ENCODE measurements around the gene DMP1.
"Not testable (repeated sequence)": the region's sequence is repeated elsewhere in the genome, so short reads cannot be mapped to it uniquely, and the experiment has no call there.

The DMP1 gene

GRCh38 chr4:87677731-87678130 is 27.7 kb downstream of the DMP1 start:
- H3K27ac ChIP-seq (ENCODE audit: low read depth, low read length), result peak overlapping the region; percentile 19
- no peaks in the 10 kb centered on the region for H3K27me3 ChIP-seq (ENCODE audit: control insufficient read depth in 5 of 5, insufficient read depth in 4 of 5, low read length in 5 of 5)
- H3K4me3 ChIP-seq (ENCODE audit: low read depth in 1 of 5, low read length in 5 of 5), result no peak overlapping the region
- H3K4me1 ChIP-seq (ENCODE audit: control insufficient read depth in 5 of 5, insufficient read depth in 5 of 5, low read length in 5 of 5), result peaks cover 0 to 10% (median 5%) of the 10 kb centered on the region in 5 donors
- H3K9me3 ChIP-seq (ENCODE audit: control insufficient read depth in 5 of 5, low read length in 5 of 5), result peaks cover 0 to 4% (median 0%) of the 10 kb centered on the region in 5 donors
- no peaks in the 10 kb centered on the region for H3K36me3 ChIP-seq (ENCODE audit: control insufficient read depth in 5 of 5, insufficient read depth in 5 of 5, low read length in 5 of 5)
- H3K9ac ChIP-seq (ENCODE audit: low read length in 5 of 5), result no peak overlapping the region

- H3K27me3 ChIP-seq (ENCODE audit: control insufficient read depth in 5 of 5, insufficient read depth in 4 of 5, low read length in 5 of 5), result no peaks in the 10 kb centered on the region
- peaks cover 0 to 10% (median 5%) of the 10 kb centered on the region in 5 donors for H3K4me1 ChIP-seq (ENCODE audit: control insufficient read depth in 5 of 5, insufficient read depth in 5 of 5, low read length in 5 of 5)
- H3K9ac ChIP-seq (ENCODE audit: low read length in 5 of 5), result no peak overlapping the region
- no peak overlapping the region for H3K4me3 ChIP-seq (ENCODE audit: low read depth in 1 of 5, low read length in 5 of 5)
- H3K36me3 ChIP-seq (ENCODE audit: control insufficient read depth in 5 of 5, insufficient read depth in 5 of 5, low read length in 5 of 5), result no peaks in the 10 kb centered on the region
- no peaks in the 10 kb centered on the region for H3K9me3 ChIP-seq (ENCODE audit: control insufficient read depth in 5 of 5, low read length in 5 of 5)
- H3K27ac ChIP-seq (ENCODE audit: low read depth, low read length), result no peak overlapping the region
Measured at GRCh38 chr4:87679449-87680169, 29.5 kb downstream of the DMP1 start.

GRCh38 chr4:87680271-87680670 is 30.2 kb downstream of the DMP1 start:
- no peaks in the 10 kb centered on the region for H3K9me3 ChIP-seq (ENCODE audit: control insufficient read depth in 5 of 5, low read length in 5 of 5)
- H3K27ac ChIP-seq (ENCODE audit: low read depth, low read length), result no peak overlapping the region
- no peak overlapping the region for H3K4me3 ChIP-seq (ENCODE audit: low read depth in 1 of 5, low read length in 5 of 5)
- H3K4me1 ChIP-seq (ENCODE audit: control insufficient read depth in 5 of 5, insufficient read depth in 5 of 5, low read length in 5 of 5), result peaks cover 0 to 10% (median 5%) of the 10 kb centered on the region in 5 donors
- H3K36me3 ChIP-seq (ENCODE audit: control insufficient read depth in 5 of 5, insufficient read depth in 5 of 5, low read length in 5 of 5), result no peaks in the 10 kb centered on the region
- no peaks in the 10 kb centered on the region for H3K27me3 ChIP-seq (ENCODE audit: control insufficient read depth in 5 of 5, insufficient read depth in 4 of 5, low read length in 5 of 5)
- H3K9ac ChIP-seq (ENCODE audit: low read length in 5 of 5), result no peak overlapping the region

- Histone ChIP-seq H3K4me3 (ENCODE audit: low read depth in 1 of 5, low read length in 5 of 5) (no peak overlapping the region), H3K27me3 (ENCODE audit: control insufficient read depth in 5 of 5, insufficient read depth in 4 of 5, low read length in 5 of 5) (no peaks in the 10 kb centered on the region)
Measured at GRCh38 chr4:87688316-87688715, 38.2 kb downstream of the DMP1 start.

GRCh38 chr4:87690947-87691346 is 40.9 kb downstream of the DMP1 start:
- not testable (repeated sequence) for H3K36me3 ChIP-seq (ENCODE audit: control insufficient read depth in 5 of 5, insufficient read depth in 5 of 5, low read length in 5 of 5); H3K4me3 ChIP-seq (ENCODE audit: low read depth in 1 of 5, low read length in 5 of 5); H3K27ac ChIP-seq (ENCODE audit: low read depth, low read length); H3K27me3 ChIP-seq (ENCODE audit: control insufficient read depth in 5 of 5, insufficient read depth in 4 of 5, low read length in 5 of 5); H3K4me1 ChIP-seq (ENCODE audit: control insufficient read depth in 5 of 5, insufficient read depth in 5 of 5, low read length in 5 of 5); H3K9ac ChIP-seq (ENCODE audit: low read length in 5 of 5)
- peaks cover 0 to 13% (median 6%) of the 10 kb centered on the region in 5 donors for H3K9me3 ChIP-seq (ENCODE audit: control insufficient read depth in 5 of 5, low read length in 5 of 5)

More at GRCh38 chr4:87688316-87688715, 38.2 kb downstream of the DMP1 start:
- H3K4me1 ChIP-seq (ENCODE audit: control insufficient read depth in 5 of 5, insufficient read depth in 5 of 5, low read length in 5 of 5), result no peaks in the 10 kb centered on the region
- H3K27ac ChIP-seq (ENCODE audit: low read depth, low read length), result no peak overlapping the region
- peaks cover 0 to 13% (median 6%) of the 10 kb centered on the region in 5 donors for H3K9me3 ChIP-seq (ENCODE audit: control insufficient read depth in 5 of 5, low read length in 5 of 5)
- no peak overlapping the region for H3K9ac ChIP-seq (ENCODE audit: low read length in 5 of 5)
- H3K36me3 ChIP-seq (ENCODE audit: control insufficient read depth in 5 of 5, insufficient read depth in 5 of 5, low read length in 5 of 5), result no peaks in the 10 kb centered on the region

GRCh38 chr4:87692060-87692459 is 42.0 kb downstream of the DMP1 start:
- H3K9me3 ChIP-seq (ENCODE audit: control insufficient read depth in 5 of 5, low read length in 5 of 5), result peaks cover 0 to 13% (median 6%) of the 10 kb centered on the region in 5 donors
- not testable (repeated sequence) for H3K4me3 ChIP-seq (ENCODE audit: low read depth in 1 of 5, low read length in 5 of 5); H3K36me3 ChIP-seq (ENCODE audit: control insufficient read depth in 5 of 5, insufficient read depth in 5 of 5, low read length in 5 of 5); H3K4me1 ChIP-seq (ENCODE audit: control insufficient read depth in 5 of 5, insufficient read depth in 5 of 5, low read length in 5 of 5); H3K27me3 ChIP-seq (ENCODE audit: control insufficient read depth in 5 of 5, insufficient read depth in 4 of 5, low read length in 5 of 5); H3K9ac ChIP-seq (ENCODE audit: low read length in 5 of 5); H3K27ac ChIP-seq (ENCODE audit: low read depth, low read length)

- Histone ChIP-seq H3K9me3 (ENCODE audit: control insufficient read depth in 5 of 5, low read length in 5 of 5) (peaks cover 0 to 10% (median 5%) of the 10 kb centered on the region in 5 donors), H3K9ac (ENCODE audit: low read length in 5 of 5) (no peak overlapping the region), H3K4me3 (ENCODE audit: low read depth in 1 of 5, low read length in 5 of 5) (no peak overlapping the region), H3K27ac (ENCODE audit: low read depth, low read length) (no peak overlapping the region), H3K27me3 (ENCODE audit: control insufficient read depth in 5 of 5, insufficient read depth in 4 of 5, low read length in 5 of 5) (no peaks in the 10 kb centered on the region), H3K36me3 (ENCODE audit: control insufficient read depth in 5 of 5, insufficient read depth in 5 of 5, low read length in 5 of 5) (no peaks in the 10 kb centered on the region), H3K4me1 (ENCODE audit: control insufficient read depth in 5 of 5, insufficient read depth in 5 of 5, low read length in 5 of 5) (peaks cover 0 to 3% (median 0%) of the 10 kb centered on the region in 5 donors)
Measured at GRCh38 chr4:87697272-87697671, 47.2 kb downstream of the DMP1 start.

- Histone ChIP-seq H3K4me1 (ENCODE audit: control insufficient read depth in 5 of 5, insufficient read depth in 5 of 5, low read length in 5 of 5) (peaks cover 0 to 3% (median 0%) of the 10 kb centered on the region in 5 donors), H3K4me3 (ENCODE audit: low read depth in 1 of 5, low read length in 5 of 5) (no peak overlapping the region), H3K27ac (ENCODE audit: low read depth, low read length) (no peak overlapping the region), H3K9ac (ENCODE audit: low read length in 5 of 5) (no peak overlapping the region), H3K9me3 (ENCODE audit: control insufficient read depth in 5 of 5, low read length in 5 of 5) (peaks cover 0 to 8% (median 4%) of the 10 kb centered on the region in 5 donors), H3K36me3 (ENCODE audit: control insufficient read depth in 5 of 5, insufficient read depth in 5 of 5, low read length in 5 of 5) (no peaks in the 10 kb centered on the region), H3K27me3 (ENCODE audit: control insufficient read depth in 5 of 5, insufficient read depth in 4 of 5, low read length in 5 of 5) (no peaks in the 10 kb centered on the region)
Measured at GRCh38 chr4:87697945-87698344, 47.9 kb downstream of the DMP1 start.

GRCh38 chr4:87698394-87698793 is 48.3 kb downstream of the DMP1 start:
- Histone ChIP-seq H3K27ac (ENCODE audit: low read depth, low read length) (no peak overlapping the region), H3K9me3 (ENCODE audit: control insufficient read depth in 5 of 5, low read length in 5 of 5) (peaks cover 0 to 8% (median 4%) of the 10 kb centered on the region in 5 donors), H3K9ac (ENCODE audit: low read length in 5 of 5) (no peak overlapping the region), H3K27me3 (ENCODE audit: control insufficient read depth in 5 of 5, insufficient read depth in 4 of 5, low read length in 5 of 5) (no peaks in the 10 kb centered on the region), H3K4me3 (ENCODE audit: low read depth in 1 of 5, low read length in 5 of 5) (no peak overlapping the region), H3K4me1 (ENCODE audit: control insufficient read depth in 5 of 5, insufficient read depth in 5 of 5, low read length in 5 of 5) (peaks cover 0 to 3% (median 0%) of the 10 kb centered on the region in 5 donors), H3K36me3 (ENCODE audit: control insufficient read depth in 5 of 5, insufficient read depth in 5 of 5, low read length in 5 of 5) (no peaks in the 10 kb centered on the region)

- Histone ChIP-seq H3K4me1 (ENCODE audit: control insufficient read depth in 5 of 5, insufficient read depth in 5 of 5, low read length in 5 of 5) (peaks cover 0 to 4% (median 0%) of the 10 kb centered on the region in 5 donors), H3K27ac (ENCODE audit: low read depth, low read length) (no peak overlapping the region), H3K27me3 (ENCODE audit: control insufficient read depth in 5 of 5, insufficient read depth in 4 of 5, low read length in 5 of 5) (no peaks in the 10 kb centered on the region), H3K9me3 (ENCODE audit: control insufficient read depth in 5 of 5, low read length in 5 of 5) (no peaks in the 10 kb centered on the region), H3K9ac (ENCODE audit: low read length in 5 of 5) (no peak overlapping the region), H3K4me3 (ENCODE audit: low read depth in 1 of 5, low read length in 5 of 5) (no peak overlapping the region), H3K36me3 (ENCODE audit: control insufficient read depth in 5 of 5, insufficient read depth in 5 of 5, low read length in 5 of 5) (no peaks in the 10 kb centered on the region)
Measured at GRCh38 chr4:87704001-87704400, 53.9 kb downstream of the DMP1 start.

Data from subcutaneous abdominal adipose tissue (tissue), 5 donors.